Activated gamma-delta T cell treated with Interleukin-2 at 50 U/mL for 16 hours (primary cell): ENCODE data around the gene INCENP.

Experiments used
- DNase-seq: peaks from one replicate; pipeline ENCODE4 v3.0.0-alpha.2; 2020

Gene INCENP

DNA sequence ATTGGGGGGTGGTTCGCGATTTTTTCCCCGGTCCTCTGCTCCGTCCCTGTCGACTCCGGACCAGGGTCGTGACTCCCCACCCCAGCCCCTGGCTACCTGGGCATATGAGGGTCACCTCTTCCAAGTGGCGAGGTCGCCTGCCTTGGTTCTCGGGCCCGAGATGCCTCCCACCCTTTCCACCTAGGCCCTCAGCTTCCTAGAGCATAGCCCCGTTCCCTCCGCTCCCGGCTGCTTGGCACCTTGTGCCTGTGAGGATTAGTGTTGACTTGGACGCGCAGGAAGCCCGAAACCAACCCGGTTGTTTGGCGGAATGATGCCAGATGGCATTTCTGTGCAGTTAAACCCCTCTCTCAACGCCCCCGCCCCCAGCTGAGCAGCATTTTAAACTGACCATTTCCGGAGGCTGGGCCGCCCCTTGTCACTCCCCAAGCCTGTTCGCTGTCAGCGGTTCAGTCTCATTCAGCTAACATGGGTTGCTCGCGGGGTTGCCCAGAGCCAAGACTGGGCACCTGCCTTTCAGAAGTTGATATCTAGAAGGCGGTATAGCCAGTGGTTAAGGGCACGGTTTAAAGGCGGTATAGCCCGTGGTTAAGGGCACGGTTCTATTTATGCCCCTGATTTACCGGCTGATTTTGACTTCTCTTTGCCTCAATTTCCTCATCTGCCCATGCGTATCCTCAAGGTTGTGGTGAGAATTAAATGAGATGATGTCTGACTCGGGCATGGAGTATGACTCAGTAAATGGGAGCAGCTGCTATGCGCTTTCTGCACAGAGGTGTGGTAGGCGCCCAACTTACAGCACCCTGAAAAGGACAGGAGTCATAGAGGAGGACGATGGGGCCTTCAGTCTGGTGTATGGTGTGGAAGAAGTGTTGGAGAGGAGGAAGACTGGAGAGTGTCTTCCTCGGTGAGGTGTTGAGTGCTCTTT is 639 bp downstream of the INCENP start:
- no peak for DNase-seq

DNA sequence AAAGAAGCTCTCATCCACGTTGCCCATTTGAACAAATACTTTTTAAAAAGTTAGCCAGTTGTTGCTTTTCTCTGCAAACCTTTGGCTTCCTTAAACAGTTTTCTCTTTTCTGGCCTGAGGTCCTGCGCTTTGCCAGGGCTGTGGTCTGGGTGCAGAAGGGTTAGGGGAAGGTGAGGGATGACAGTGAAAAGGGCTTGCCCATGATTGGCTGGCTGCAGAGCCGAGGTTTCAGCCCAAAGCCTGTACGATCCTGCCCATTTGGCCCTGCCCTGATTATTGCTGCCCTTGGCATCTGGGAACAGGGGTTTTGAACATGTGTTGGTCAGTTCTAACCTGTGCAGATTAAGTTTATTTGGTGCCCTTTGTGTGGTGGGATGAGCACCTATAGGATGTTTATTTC is 1.5 kb downstream of the INCENP start:
- DNase-seq: no peak

DNA sequence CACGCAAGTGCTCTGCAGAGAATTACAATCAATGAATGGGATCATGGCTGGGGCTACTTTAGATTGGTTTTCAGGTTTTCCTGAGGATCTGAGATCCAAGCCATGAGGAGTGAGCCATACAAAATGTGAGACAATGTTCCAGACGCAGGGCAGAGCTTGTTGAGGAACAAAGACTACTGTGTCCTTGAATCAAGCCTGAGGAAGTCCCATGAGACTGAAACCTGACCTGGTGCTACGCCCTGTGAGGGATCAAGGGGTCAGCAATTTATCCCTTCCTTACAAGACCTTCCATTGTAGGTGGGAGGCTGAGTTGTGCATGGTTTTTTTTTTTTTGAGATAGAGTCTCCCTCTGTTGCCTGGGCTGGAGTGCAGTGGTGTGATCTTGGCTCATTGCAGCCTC is 2.1 kb downstream of the INCENP start:
- no peak for DNase-seq

DNA sequence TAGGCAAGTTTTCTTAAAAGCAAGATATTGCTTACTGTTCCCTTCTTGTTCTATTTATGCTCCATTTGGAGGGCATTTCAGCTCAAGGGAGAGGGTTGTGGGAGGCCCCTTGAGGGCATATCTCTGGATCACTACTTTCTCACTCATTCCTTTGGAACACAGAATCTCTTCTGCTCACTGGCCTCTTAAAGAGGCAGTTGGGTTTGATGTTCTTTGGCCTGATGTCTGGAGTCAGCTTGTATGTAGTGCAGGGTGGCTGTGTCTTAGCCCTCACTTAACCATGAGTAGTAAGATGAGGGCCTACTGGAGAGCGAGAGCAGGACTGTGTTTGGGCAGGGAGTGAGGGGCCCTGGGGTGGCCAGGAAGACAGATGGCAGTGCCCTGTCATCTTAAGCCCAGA is 3.6 kb downstream of the INCENP start:
- no peak for DNase-seq

DNA sequence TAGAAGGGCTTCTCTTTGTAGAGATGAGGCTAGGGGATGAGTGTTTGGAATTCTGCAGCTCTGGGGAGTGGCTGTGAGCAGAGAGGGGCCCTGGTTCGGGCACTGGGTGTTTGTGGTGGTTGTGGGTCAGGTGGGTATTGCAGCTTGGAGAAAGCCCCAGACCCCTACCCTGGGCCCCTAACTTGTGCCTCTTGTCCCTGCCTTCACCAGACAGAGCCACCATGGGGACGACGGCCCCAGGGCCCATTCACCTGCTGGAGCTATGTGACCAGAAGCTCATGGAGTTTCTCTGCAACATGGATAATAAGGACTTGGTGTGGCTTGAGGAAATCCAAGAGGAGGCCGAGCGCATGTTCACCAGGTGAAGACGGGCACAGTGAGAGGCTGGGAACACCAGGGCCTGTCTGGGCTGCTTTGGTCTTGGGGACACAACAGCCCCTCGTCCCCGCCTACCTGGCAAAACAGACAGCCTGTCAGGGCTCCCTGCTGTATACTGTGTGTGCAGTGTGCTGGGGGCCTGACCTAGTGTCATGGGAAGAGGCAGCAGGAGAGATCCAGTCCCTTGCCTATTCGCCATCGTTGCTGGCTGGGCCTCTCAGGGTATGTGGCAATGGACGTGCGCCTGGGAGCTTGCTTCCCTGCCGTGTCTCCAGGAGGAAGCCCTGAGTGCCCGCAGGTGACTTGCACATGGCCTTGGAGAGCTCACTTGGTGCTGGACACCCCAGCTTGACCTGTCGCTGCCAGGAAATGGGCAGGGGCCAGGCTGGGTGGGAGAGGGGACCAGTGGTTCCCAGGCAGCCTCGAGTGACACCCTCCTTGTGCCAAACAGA is 4.3 kb downstream of the INCENP start:
- DNase-seq: no peak

DNA sequence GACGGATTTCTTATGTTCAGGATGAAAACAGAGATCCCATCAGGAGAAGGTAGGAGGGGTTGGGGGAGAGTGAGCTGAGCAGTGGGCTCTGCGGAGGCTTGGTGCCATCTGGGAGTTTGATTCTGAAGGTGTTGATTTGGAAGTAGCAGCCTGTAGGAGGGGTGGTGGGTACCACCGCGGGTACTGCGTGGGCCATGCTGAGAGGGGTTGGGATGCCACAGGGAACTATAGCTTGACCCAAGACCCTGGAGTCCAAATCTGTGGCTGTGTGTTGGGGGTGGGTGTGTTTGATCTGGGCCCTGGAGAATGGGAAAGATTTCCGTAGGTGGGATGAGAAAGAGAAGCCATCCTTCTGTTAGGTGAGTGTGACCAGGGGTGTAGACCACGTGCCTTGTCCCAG is 5.0 kb downstream of the INCENP start:
- no peak for DNase-seq

DNA sequence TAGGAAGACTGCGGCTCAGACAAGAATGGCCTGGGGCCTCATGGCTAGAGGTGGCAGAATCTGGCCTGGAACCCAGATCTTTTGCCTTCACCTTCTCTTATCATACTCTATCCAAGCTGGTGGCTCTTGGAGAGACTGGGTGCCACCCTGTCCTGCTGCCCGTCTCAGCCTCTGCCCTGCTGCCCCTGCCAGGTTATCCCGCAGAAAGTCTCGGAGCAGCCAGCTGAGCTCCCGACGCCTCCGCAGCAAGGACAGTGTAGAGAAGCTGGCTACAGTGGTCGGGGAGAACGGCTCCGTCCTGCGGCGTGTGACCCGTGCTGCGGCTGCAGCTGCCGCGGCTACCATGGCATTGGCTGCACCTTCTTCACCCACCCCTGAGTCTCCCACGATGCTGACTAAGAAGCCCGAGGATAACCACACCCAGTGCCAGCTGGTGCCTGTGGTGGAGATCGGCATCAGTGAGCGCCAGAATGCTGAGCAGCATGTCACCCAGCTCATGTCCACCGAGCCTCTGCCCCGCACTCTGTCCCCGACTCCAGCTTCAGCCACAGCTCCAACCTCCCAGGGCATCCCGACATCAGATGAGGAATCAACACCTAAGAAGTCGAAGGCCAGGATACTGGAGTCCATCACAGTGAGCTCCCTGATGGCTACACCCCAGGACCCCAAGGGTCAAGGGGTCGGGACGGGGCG is 5.9 kb downstream of the INCENP start:
- no peak for DNase-seq

DNA sequence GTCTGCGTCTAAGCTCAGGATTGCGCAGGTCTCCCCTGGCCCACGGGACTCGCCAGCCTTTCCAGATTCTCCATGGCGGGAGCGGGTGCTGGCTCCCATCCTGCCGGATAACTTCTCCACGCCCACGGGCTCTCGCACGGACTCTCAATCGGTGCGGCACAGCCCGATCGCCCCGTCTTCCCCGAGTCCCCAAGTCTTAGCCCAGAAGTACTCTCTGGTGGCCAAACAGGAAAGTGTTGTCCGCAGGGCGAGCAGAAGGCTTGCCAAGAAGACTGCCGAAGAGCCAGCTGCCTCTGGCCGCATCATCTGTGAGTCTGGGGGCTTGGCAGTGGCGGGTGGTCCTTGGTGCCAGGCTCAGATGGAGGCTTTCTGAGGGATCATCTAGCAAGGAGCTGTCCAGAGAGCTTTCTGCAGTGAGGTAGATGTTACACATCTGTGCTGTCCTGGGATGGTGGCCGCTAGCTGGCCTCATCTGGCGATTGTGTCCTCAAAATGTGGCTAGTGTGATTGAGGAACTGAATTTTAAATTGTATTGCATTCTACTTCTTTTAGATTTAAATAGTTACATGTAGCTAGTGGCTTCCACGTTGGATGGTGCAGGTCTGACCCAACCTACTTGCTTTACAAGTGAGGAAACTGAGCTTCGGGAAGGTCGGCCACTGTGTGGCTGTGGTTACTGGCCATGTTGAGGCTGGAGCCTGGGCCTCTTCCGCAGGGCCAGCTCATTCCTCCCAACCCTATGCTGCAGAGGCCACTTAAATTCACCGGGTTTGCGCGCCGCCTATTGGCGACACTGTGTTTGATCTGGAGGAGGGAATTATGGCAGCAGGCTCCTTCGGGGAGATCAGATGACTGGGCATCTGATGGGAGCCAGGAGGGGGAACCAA is 6.7 kb downstream of the INCENP start:
- no peak for DNase-seq

DNA sequence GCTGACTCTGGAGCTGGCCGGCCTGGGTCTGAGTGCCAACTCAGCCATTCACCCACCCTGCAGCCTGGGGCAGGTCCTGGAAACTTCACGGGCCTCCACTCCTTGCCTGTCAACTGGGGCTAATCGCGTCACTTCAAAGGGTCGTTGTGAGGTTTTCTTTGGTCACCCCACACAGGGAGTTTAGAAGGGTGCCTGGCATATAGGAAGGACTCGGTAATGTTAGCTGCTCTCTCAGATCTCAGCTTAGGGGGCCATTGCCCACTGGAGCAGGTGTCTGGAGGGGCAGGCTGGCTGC is 7.3 kb downstream of the INCENP start:
- no peak for DNase-seq

DNA sequence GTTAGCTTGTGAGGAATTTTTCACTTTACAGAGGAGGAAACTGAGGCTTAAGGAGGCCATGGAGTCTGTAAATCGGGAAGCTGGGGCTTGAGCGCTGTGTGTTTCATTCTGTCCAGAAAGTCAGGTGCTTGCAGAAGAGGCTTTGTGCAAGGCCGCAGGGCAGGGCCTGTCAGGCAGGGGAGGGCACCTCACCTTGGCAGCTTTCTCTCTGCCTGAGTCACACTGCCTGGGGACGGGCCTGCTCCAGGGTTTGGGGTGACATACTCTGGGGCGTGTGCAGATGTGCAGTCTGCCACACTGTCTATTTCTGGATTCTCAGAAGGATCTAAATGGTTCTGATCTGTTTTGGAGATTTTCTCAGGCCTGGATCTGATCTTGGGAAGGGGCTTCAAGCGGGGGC is 8.4 kb downstream of the INCENP start:
- DNase-seq: no peak

DNA sequence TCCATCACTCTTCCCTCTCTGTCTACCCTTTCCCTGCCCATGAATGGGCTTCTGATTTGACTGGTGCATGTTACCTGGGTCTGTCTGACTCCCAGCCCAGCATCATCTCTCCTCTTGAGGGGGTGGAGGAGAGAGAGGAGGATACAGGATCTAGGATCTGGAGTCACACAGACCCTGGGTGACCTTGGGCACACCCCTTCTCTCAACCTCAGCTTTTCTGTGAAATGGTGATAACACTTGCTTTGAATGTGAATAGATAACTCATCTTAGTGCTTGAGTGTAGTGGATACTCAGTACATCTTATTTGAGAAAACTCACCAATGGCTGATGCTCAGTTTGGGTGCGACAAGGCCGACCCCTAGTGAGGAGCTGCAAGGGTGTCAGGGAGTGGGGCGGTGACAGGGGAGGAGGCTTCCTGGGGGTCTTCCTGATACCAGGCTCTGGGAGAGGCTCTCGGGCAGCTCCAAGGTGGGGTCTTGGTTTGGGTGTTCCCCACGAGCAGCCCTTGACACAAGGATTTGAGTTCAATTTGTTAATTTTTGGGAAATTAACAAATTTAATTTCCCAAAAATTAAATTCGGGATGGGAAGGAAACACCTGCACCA is 9.0 kb downstream of the INCENP start:
- no peak for DNase-seq

DNA sequence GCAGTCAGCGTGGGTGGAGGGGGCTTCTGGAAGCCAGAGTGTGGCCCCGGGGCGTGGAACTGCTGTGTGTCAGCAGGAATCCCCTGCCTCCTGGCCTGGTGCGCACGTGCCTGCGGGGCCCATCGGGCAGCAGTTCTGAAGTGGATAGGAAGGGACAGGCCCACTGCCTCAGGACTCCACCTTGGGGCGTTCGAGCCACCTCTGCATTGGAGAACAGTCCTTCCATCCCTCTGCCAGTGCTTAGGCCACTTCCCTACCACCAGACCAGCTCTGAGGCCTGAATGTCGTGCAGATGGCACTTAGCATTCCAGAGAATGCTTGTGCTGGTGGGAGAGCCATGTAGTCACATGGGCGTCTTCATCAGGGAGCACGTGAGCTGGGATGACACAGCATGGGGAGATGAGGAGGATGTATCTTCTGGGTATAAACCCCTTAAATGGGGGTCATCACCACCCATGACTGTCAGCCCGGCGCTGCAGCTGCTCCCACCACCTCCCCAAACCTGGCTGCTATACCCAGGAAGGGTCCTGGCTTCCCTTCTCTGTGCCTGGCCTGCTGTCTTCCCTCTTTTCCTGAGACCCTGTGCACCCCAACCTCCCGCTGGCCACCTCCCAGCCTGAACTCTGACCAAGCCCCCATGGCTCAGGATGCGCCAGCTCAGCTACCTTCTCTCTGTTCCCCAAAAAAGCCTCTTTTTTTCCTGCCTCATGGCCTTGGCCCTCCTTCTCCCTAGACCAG is 9.7 kb downstream of the INCENP start:
- no peak for DNase-seq

DNA sequence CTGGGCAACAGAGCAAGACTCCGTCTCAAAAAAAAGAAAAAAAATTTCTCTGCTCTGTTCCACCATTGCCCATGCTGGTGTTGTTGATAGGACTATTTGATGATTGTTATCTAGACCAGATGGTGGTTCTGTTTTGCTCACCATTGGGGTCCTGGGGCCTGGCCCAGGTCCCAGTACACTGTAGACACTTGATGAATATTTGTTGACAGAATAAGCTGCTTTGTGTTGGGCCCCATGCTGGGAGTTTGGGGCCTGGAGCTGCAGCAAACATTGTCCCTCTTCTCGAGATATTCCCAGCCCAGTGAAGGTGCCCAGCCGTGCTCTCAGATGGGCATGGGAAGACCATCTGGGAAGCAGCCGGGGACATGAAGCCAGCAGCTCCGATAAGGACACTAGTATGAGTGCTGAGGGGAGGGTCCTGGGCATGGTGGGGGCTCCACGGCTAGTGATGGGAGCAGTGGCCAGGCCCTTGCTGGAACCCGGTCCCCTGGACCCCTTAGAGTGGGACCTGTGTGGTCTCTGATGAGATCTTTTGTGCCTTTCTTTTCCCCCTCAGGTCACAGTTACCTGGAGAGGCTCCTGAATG is 13.6 kb downstream of the INCENP start:
- no peak for DNase-seq

DNA sequence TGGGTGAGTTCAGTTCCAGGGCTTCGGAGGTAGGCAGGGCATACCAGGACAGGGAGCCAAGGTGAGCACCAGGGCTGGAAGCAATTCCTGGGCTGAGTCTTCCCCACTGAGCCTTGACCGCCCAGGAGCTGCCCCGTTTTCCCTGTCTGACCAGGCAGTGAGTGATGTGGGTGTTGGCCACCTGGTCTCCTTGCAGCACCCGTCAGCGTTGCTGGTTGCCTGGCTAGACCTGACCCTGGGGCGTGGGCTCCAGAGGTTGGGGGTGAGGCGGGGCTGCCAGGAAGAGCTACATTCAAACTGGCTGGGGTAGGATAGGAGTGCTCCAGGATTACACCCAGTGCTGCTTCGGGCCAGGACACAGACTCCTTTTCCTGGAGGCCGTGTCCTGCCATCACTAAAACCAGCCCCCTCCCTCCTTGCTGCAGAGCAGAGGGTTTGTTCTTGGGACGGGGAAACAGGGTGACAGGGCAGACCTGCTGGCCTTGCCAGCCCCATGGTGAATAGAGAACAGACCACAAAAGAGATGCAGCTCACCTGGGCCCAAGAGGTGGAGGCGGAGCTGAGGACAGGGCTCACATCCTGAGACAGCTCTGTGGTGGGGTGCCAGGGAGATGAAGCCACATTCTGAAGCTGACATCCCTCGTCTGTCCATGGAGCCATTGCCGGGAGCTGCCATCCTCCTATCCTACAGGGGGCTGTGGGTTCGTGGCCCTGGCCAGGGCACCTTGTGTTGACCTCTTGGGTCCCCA is 14.2 kb downstream of the INCENP start:
- no peak for DNase-seq

DNA sequence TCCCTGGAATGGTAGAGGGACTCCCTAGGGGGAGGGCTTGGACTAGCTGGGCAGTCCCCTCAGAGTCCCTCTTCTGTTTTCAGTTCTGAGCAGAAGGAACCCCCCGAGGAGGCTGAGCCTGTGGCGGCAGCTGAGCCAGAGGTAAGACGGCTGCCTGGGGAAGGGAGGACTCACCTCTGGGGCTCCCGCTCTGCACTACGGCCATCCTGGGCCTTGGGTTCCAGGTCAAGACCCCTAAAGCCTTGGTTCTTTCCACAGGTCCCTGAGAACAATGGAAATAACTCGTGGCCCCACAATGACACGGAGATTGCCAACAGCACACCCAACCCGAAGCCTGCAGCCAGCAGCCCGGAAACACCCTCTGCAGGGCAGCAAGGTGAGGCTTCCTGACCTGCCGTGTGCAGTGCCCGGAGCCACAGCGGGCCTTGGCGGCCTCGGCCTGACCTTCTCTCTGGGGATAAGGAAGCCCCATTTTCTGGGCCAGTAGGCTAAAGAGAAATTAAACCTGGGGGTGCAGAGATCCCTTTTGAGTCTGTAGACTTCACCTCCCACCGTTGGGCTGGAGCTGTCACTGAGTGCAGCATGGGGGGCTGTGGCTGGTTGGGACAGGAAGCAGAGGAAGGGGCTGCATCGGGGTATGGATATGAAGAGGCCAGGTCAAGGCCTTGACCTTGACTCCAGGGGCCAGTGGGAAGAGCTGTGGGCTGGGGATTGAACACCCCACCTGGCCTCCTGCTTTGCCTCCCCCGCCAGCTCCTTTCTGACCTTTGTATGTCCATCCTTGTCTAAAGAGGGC is 15.0 kb downstream of the INCENP start:
- DNase-seq: no peak

DNA sequence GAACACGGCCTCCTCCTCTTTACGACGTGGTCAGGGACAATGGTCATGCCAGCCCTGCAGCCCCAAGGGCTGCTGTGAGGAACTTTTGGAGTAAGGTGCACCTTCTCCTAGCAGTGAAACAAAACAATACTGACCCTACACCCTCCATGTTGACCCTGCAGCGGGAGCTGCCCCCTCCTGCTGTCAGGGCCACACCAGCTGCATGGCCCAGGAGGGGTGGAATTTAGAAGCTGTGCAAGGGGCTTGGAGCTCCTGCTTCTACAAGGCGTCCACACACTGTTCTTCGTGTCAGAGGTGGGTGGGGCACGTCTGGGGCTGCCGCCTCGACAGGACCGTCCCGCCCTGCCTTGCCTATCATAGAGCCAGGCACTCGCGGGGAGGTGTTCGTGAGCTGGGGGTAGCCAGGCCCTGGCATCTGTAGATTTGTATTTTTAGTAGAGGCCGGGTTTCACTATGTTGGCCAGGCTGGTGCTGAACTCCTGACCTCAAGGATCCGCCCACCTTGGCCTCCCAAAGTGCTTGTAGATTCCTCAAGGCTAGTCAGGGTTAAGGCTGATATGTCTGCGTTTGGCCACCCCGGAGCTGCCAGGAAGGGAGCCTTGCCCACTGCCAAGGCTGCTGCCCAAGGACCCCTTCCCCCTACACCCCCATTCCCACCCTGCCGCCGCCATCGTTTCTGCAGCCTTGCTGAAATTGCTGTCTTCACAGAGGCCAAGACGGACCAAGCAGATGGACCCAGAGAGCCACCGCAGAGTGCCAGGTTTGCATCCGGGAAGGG is 15.9 kb downstream of the INCENP start:
- DNase-seq: no peak

DNA sequence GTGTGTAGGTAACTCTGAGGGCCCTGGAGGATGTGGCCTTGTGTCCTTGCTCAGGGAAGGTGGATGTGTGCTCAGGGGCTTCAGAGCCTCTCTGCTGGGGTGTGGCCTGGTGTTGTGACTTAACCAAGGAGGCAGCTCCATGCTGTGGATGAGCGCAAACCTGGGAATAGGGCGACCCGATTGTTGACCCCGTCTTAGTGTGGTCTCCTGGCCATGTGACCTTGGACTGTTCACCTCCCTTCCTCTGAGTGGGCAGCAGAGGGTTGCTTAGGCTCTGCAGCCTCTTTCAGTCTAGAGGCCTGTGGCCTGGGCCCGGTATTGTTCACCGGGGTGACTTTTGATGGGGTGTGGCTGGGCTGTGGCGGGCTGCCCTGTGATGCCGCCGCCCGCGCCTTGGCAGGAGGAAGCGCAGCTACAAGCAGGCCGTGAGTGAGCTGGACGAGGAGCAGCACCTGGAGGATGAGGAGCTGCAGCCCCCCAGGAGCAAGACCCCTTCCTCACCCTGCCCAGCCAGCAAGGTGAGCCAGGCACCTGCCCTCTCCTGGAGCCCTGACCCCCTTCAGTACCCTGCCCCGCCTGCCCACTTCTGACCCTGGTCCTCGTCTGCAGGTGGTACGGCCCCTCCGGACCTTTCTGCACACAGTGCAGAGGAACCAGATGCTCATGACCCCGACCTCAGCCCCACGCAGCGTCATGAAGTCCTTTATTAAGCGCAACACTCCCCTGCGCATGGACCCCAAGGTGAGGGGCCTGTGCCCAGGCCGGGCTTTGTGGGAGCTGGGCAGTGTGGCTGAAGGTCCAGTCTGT is 16.7 kb downstream of the INCENP start:
- no peak for DNase-seq
